ENCODE results near the gene WDFY4. TPM values are rescaled to one million over a fixed set of nuclear protein-coding genes. Genes with fewer than 3 reads are reported as not detected.

WDFY4 gene
- total RNA-seq, 2 donors from 2014 or later: 0.70 to 2.0 TPM

DNA sequence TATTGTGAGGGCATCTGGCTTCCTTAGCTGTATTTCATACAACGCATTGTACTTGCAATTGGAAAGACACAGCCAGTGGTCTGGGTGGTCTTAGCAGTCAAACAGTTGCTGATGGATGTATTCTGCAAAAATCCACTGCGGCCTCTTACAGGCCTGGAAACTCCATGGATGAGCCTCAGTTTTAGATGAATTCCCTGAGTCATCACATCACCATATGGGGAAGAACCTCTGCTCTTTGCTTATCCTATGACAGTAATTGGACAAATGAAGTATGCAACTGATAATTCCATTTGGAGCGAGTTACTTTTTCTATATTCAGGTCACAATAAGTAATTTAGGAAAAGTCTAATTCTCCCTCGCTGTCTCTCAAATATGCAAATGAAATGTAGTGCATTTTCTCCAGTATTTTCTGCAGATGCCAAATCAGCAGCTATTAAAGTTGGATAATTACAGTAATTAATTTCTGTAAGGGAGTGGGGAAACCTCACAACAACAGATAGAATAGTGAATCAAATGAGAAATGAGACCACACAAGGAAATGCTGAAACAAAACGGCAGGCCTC is 78.8 kb downstream of the WDFY4 start:
- TF ChIP-seq, protein P1, sequence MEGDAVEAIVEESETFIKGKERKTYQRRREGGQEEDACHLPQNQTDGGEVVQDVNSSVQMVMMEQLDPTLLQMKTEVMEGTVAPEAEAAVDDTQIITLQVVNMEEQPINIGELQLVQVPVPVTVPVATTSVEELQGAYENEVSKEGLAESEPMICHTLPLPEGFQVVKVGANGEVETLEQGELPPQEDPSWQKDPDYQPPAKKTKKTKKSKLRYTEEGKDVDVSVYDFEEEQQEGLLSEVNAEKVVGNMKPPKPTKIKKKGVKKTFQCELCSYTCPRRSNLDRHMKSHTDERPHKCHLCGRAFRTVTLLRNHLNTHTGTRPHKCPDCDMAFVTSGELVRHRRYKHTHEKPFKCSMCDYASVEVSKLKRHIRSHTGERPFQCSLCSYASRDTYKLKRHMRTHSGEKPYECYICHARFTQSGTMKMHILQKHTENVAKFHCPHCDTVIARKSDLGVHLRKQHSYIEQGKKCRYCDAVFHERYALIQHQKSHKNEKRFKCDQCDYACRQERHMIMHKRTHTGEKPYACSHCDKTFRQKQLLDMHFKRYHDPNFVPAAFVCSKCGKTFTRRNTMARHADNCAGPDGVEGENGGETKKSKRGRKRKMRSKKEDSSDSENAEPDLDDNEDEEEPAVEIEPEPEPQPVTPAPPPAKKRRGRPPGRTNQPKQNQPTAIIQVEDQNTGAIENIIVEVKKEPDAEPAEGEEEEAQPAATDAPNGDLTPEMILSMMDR (IDR thresholded peaks at IDR 0.05): no peak
- no peak overlapping the region for H3K4me3 ChIP-seq
- no peak overlapping the region for H3K27ac ChIP-seq
- no peaks in the 10 kb centered on the region for H3K36me3 ChIP-seq
- no peaks in the 10 kb centered on the region for H3K4me1 ChIP-seq
- H3K27me3 ChIP-seq: no peaks in the 10 kb centered on the region
- DNase-seq (ENCODE audit: low spot score): no peak
- H3K9me3 ChIP-seq: no peaks in the 10 kb centered on the region

DNA sequence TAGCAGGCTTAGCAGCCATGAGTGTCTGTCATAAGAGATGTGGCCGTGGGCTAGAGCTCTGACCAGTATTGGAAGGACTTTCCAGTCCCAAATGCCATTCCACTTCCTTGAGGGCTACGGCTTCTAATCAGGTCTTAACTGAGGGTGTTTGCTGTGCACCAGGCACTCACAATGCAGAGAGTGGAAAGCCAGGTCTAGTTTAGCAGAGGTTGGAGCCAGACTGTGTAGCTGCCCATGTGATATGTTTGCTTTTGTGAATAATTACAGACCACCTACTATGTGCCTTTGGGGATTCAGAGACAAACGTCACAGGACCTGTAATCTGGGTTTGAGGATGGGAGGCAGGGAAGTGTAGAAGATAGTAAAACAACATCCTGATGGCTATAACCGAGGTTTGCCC is 79.8 kb downstream of the WDFY4 start:
- DNase-seq (ENCODE audit: low spot score): no peak
- H3K27me3 ChIP-seq: no peaks in the 10 kb centered on the region
- H3K36me3 ChIP-seq: no peaks in the 10 kb centered on the region
- TF ChIP-seq, protein P1 (IDR thresholded peaks at IDR 0.05): no peak
- H3K9me3 ChIP-seq: no peaks in the 10 kb centered on the region
- no peak overlapping the region for H3K4me3 ChIP-seq
- H3K27ac ChIP-seq: no peak overlapping the region
- no peaks in the 10 kb centered on the region for H3K4me1 ChIP-seq

DNA sequence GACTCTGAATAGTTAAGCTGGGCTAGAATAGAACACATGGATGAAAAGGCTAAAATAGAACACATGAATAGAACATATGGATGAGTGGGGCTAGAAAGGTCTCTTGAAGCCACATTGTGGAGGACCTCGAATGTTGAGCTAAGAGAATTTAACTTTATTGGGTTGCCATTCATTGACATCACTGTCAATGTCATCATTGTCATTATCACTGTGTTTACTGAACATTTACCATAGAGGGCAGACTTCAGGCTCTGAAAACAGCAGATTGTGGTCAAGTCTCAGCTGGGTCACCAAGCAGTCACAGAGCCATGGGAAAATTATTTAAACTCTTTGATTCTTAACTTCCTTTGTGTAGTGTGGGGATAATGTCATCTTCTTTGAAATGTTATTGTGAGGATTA is 80.4 kb downstream of the WDFY4 start:
- H3K27me3 ChIP-seq: no peaks in the 10 kb centered on the region
- no peaks in the 10 kb centered on the region for H3K36me3 ChIP-seq
- TF ChIP-seq, protein P1 (IDR thresholded peaks at IDR 0.05): no peak
- H3K27ac ChIP-seq: no peak overlapping the region
- DNase-seq (ENCODE audit: low spot score): no peak
- no peaks in the 10 kb centered on the region for H3K9me3 ChIP-seq
- H3K4me3 ChIP-seq: no peak overlapping the region
- no peaks in the 10 kb centered on the region for H3K4me1 ChIP-seq

DNA sequence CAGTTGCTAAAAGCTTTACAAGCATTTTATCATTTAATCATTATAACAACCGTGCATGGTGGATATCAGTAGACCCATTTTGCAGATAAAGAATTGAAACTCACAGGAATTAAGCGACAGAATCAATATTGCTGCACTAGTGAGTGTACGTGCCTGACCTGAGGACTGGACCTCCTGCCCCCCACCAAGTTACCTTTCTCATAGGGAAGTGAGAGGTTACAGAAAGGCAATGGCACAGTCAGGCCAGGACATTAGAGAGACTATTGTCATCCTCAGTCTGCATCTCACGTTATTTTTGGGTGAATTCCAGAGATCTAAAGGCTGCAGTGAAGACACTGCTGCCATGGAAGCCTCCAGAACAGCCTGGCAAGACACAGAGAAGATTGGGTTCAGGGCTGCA is 80.9 kb downstream of the WDFY4 start:
- Histone ChIP-seq H3K36me3 (no peaks in the 10 kb centered on the region), H3K4me1 (no peaks in the 10 kb centered on the region), H3K27ac (no peak overlapping the region), H3K27me3 (no peaks in the 10 kb centered on the region), H3K4me3 (no peak overlapping the region), H3K9me3 (no peaks in the 10 kb centered on the region)
- TF ChIP-seq, protein P1 (IDR thresholded peaks at IDR 0.05): no peak
- no peak for DNase-seq (ENCODE audit: low spot score)

DNA sequence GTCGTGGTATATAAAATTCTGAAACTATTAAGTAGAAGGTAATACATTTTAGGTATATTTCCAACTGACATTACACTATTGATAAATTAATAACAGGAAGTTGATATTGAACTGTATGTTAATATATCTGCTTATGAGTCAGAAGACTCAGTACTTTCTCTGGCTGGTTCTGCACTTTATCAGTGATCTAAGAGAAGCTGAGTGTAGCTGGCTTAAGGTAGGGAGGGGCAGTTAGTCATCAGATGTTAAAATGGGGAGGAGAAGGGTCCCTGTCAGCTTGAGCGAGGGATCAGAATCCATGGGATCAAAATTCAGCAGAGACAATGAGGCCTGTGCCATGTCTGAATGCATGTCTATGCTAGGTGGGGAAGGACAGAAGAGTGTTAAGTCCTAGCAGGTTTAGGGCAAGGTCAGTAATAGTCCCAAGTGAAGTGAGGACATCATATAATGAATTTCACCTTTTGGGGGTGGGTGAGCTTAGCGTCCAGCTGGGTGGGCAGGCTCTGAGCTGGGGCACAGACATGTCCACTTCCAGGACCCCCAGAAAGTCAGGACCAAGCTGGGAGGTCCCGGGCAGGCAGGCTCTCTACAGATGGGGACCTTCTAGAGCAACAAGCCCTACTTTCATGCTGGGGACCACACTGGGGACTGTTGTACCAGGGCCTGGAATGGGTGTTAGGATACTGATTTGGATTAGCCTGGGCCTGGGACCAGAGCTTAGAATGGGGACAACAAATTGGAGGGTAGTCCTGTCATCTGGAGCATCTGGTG is 82.9 kb downstream of the WDFY4 start:
- no peak overlapping the region for H3K4me3 ChIP-seq
- no peak for DNase-seq (ENCODE audit: low spot score)

More for the DNA sequence above, 82.9 kb downstream of the WDFY4 start:
- no peaks in the 10 kb centered on the region for H3K27me3 ChIP-seq
- no peaks in the 10 kb centered on the region for H3K9me3 ChIP-seq
- H3K27ac ChIP-seq: no peak overlapping the region
- H3K36me3 ChIP-seq: no peaks in the 10 kb centered on the region
- no peaks in the 10 kb centered on the region for H3K4me1 ChIP-seq
- TF ChIP-seq, protein P1 (IDR thresholded peaks at IDR 0.05): no peak
